ENCODE results near the gene APLN.

APLN gene

GRCh38 chrX:129641941-129642340 lies 12.8 kb downstream of the APLN start:
- no peak for TF ChIP-seq EZH2phosphoT487 (IDR thresholded peaks at IDR 0.05; ENCODE audit: borderline replicate concordance, low read length)
- TF ChIP-seq, protein P1, sequence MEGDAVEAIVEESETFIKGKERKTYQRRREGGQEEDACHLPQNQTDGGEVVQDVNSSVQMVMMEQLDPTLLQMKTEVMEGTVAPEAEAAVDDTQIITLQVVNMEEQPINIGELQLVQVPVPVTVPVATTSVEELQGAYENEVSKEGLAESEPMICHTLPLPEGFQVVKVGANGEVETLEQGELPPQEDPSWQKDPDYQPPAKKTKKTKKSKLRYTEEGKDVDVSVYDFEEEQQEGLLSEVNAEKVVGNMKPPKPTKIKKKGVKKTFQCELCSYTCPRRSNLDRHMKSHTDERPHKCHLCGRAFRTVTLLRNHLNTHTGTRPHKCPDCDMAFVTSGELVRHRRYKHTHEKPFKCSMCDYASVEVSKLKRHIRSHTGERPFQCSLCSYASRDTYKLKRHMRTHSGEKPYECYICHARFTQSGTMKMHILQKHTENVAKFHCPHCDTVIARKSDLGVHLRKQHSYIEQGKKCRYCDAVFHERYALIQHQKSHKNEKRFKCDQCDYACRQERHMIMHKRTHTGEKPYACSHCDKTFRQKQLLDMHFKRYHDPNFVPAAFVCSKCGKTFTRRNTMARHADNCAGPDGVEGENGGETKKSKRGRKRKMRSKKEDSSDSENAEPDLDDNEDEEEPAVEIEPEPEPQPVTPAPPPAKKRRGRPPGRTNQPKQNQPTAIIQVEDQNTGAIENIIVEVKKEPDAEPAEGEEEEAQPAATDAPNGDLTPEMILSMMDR (IDR thresholded peaks at IDR 0.05; ENCODE audit: low read depth, low read length, poor library complexity, severe bottlenecking) = no peak
- H3K27ac ChIP-seq (ENCODE audit: low read depth, low read length) = no peak overlapping the region

GRCh38 chrX:129641469-129641868 lies 13.3 kb downstream of the APLN start:
- H3K4me2 ChIP-seq (ENCODE audit: low read length) = no peak overlapping the region
- no peaks in the 10 kb centered on the region for H3F3A ChIP-seq (ENCODE audit: control insufficient read depth, insufficient read depth)
- TF ChIP-seq, protein P1 (IDR thresholded peaks at IDR 0.05; ENCODE audit: low read depth, low read length, poor library complexity, severe bottlenecking) = no peak
- TF ChIP-seq EZH2phosphoT487 (IDR thresholded peaks at IDR 0.05; ENCODE audit: borderline replicate concordance, low read length) = no peak
- no peaks in the 10 kb centered on the region for H3K79me2 ChIP-seq (ENCODE audit: control insufficient read depth, low read length)
- no peaks in the 10 kb centered on the region for H3K9me2 ChIP-seq (replicated peaks; ENCODE audit: control insufficient read depth, low read length)
- H3K27me3 ChIP-seq (ENCODE audit: control insufficient read depth, low read length) = no peaks in the 10 kb centered on the region
- H4K20me1 ChIP-seq (ENCODE audit: control insufficient read depth, insufficient read depth, low read depth, low read length) = no peaks in the 10 kb centered on the region
- no peak overlapping the region for H3K4me3 ChIP-seq (ENCODE audit: low read length)
- no peaks in the 10 kb centered on the region for H3K9me3 ChIP-seq (ENCODE audit: control insufficient read depth, insufficient read depth, low read length)
- no peaks in the 10 kb centered on the region for H3K36me3 ChIP-seq (ENCODE audit: control insufficient read depth, low read length)
- no peaks in the 10 kb centered on the region for H3K4me1 ChIP-seq (ENCODE audit: control insufficient read depth, low read length)
- H3K27ac ChIP-seq (ENCODE audit: low read depth, low read length) = no peak overlapping the region

More at GRCh38 chrX:129641941-129642340, 12.8 kb downstream of the APLN start:
- H3K79me2 ChIP-seq (ENCODE audit: control insufficient read depth, low read length) = no peaks in the 10 kb centered on the region
- H3K4me3 ChIP-seq (ENCODE audit: low read length) = no peak overlapping the region
- no peaks in the 10 kb centered on the region for H3K9me3 ChIP-seq (ENCODE audit: control insufficient read depth, insufficient read depth, low read length)
- H3K4me2 ChIP-seq (ENCODE audit: low read length) = no peak overlapping the region
- H3K9me2 ChIP-seq (replicated peaks; ENCODE audit: control insufficient read depth, low read length) = no peaks in the 10 kb centered on the region
- H3K36me3 ChIP-seq (ENCODE audit: control insufficient read depth, low read length) = no peaks in the 10 kb centered on the region
- no peaks in the 10 kb centered on the region for H4K20me1 ChIP-seq (ENCODE audit: control insufficient read depth, insufficient read depth, low read depth, low read length)
- no peaks in the 10 kb centered on the region for H3F3A ChIP-seq (ENCODE audit: control insufficient read depth, insufficient read depth)
- H3K27me3 ChIP-seq (ENCODE audit: control insufficient read depth, low read length) = no peaks in the 10 kb centered on the region
- H3K4me1 ChIP-seq (ENCODE audit: control insufficient read depth, low read length) = no peaks in the 10 kb centered on the region

DNA sequence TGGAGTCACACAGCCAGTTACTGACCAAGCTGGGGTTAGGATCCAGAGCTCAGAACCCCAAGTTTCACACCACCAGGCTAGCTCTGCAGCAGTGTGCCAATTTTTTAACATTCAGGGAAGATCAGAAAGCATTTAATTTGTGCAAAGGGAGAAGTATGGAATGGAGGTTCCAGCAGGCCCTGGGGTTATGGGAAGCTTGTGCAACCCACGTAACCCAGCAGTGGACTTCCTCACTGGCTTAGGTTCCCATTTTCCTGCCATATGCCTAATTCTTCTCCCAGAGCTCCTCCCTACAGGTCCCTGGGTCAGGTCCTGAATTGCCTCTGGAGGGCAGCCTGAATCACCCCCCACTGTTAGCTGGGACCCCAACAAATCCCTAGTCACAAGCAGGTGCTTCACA lies 14.0 kb downstream of the APLN start:
- Histone ChIP-seq H3F3A (ENCODE audit: control insufficient read depth, insufficient read depth) (no peaks in the 10 kb centered on the region), H3K9me3 (ENCODE audit: control insufficient read depth, insufficient read depth, low read length) (no peaks in the 10 kb centered on the region), H3K4me3 (ENCODE audit: low read length) (no peak overlapping the region), H3K79me2 (ENCODE audit: control insufficient read depth, low read length) (no peaks in the 10 kb centered on the region), H3K36me3 (ENCODE audit: control insufficient read depth, low read length) (no peaks in the 10 kb centered on the region), H3K9me2 (replicated peaks; ENCODE audit: control insufficient read depth, low read length) (no peaks in the 10 kb centered on the region), H3K4me1 (ENCODE audit: control insufficient read depth, low read length) (no peaks in the 10 kb centered on the region), H3K27ac (ENCODE audit: low read depth, low read length) (no peak overlapping the region), H3K27me3 (ENCODE audit: control insufficient read depth, low read length) (no peaks in the 10 kb centered on the region), H4K20me1 (ENCODE audit: control insufficient read depth, insufficient read depth, low read depth, low read length) (no peaks in the 10 kb centered on the region), H3K4me2 (ENCODE audit: low read length) (no peak overlapping the region)
- TF ChIP-seq, protein P1 (IDR thresholded peaks at IDR 0.05; ENCODE audit: low read depth, low read length, poor library complexity, severe bottlenecking) = no peak
- TF ChIP-seq EZH2phosphoT487 (IDR thresholded peaks at IDR 0.05; ENCODE audit: borderline replicate concordance, low read length) = no peak

DNA sequence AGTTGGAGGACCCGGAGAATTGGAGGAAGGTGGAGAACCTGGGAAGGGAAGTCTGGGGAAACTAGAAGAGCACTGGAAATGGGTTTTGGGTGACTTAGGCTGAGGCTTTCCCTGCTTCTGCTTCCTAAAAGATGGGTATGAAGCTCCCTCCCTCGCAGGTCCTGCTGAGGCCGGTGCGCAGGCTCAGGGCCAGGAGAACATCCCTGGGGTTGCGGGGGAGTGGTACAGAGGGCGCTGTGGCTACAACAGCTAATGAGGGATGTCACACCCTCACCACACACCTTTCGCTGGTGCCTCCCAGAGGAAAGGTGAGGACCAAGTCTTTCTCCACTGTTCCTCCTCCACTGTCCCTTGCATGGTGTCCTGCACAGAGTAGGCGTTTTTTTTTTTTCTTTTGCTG lies 15.8 kb downstream of the APLN start:
- H3K36me3 ChIP-seq (ENCODE audit: control insufficient read depth, low read length) = no peaks in the 10 kb centered on the region
- no peaks in the 10 kb centered on the region for H3F3A ChIP-seq (ENCODE audit: control insufficient read depth, insufficient read depth)
- no peak overlapping the region for H3K4me3 ChIP-seq (ENCODE audit: low read length)
- no peaks in the 10 kb centered on the region for H3K27me3 ChIP-seq (ENCODE audit: control insufficient read depth, low read length)
- H3K4me1 ChIP-seq (ENCODE audit: control insufficient read depth, low read length) = no peaks in the 10 kb centered on the region
- TF ChIP-seq EZH2phosphoT487 (IDR thresholded peaks at IDR 0.05; ENCODE audit: borderline replicate concordance, low read length) = no peak
- TF ChIP-seq, protein P1 (IDR thresholded peaks at IDR 0.05; ENCODE audit: low read depth, low read length, poor library complexity, severe bottlenecking) = no peak
- H3K4me2 ChIP-seq (ENCODE audit: low read length) = no peak overlapping the region
- H3K9me2 ChIP-seq (replicated peaks; ENCODE audit: control insufficient read depth, low read length) = no peaks in the 10 kb centered on the region
- H3K9me3 ChIP-seq (ENCODE audit: control insufficient read depth, insufficient read depth, low read length) = no peaks in the 10 kb centered on the region
- no peaks in the 10 kb centered on the region for H4K20me1 ChIP-seq (ENCODE audit: control insufficient read depth, insufficient read depth, low read depth, low read length)
- H3K79me2 ChIP-seq (ENCODE audit: control insufficient read depth, low read length) = no peaks in the 10 kb centered on the region
- H3K27ac ChIP-seq (ENCODE audit: low read depth, low read length) = no peak overlapping the region
